Measurements from ENCODE around the gene ZNF268. TPM values are rescaled to one million over a fixed set of nuclear protein-coding genes. Genes with fewer than 3 reads are reported as not detected.

The ZNF268 gene
- total RNA-seq, 1 donor: 22.9 TPM

DNA sequence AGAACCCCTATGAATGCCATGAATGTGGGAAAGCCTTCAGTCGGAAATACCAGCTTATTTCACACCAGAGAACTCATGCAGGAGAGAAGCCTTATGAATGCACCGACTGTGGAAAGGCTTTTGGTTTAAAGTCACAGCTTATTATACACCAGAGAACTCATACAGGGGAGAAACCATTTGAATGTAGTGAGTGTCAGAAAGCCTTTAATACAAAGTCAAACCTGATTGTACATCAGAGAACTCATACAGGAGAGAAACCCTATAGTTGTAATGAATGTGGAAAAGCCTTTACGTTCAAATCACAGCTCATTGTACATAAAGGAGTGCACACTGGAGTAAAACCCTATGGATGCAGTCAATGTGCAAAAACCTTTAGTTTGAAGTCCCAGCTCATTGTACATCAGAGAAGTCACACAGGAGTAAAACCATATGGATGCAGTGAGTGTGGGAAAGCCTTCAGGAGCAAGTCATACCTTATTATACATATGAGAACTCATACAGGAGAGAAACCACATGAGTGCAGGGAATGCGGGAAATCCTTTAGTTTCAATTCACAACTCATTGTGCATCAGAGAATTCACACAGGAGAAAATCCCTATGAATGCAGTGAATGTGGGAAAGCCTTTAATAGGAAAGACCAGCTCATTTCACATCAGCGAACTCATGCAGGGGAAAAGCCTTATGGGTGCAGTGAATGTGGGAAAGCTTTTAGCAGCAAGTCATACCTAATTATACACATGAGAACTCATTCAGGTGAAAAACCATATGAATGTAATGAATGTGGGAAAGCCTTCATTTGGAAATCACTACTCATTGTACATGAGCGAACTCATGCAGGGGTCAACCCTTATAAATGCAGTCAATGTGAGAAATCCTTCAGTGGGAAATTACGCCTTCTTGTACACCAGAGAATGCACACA is 22.3 kb downstream of the ZNF268 start:
- TF ChIP-seq, protein P1, sequence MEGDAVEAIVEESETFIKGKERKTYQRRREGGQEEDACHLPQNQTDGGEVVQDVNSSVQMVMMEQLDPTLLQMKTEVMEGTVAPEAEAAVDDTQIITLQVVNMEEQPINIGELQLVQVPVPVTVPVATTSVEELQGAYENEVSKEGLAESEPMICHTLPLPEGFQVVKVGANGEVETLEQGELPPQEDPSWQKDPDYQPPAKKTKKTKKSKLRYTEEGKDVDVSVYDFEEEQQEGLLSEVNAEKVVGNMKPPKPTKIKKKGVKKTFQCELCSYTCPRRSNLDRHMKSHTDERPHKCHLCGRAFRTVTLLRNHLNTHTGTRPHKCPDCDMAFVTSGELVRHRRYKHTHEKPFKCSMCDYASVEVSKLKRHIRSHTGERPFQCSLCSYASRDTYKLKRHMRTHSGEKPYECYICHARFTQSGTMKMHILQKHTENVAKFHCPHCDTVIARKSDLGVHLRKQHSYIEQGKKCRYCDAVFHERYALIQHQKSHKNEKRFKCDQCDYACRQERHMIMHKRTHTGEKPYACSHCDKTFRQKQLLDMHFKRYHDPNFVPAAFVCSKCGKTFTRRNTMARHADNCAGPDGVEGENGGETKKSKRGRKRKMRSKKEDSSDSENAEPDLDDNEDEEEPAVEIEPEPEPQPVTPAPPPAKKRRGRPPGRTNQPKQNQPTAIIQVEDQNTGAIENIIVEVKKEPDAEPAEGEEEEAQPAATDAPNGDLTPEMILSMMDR (IDR thresholded peaks at IDR 0.05; ENCODE audit: insufficient read depth, low read length): no peak
- H3K4me3 ChIP-seq (ENCODE audit: low read depth, low read length): no peak overlapping the region
- no peak for DNase-seq (ENCODE audit: low read depth)

GRCh38 chr12:133204264-133204603 is 22.9 kb downstream of the ZNF268 start:
- DNase-seq (ENCODE audit: low read depth): no peak
- H3K4me3 ChIP-seq (ENCODE audit: low read depth, low read length): no peak overlapping the region
- TF ChIP-seq, protein P1 (IDR thresholded peaks at IDR 0.05; ENCODE audit: insufficient read depth, low read length): no peak

DNA sequence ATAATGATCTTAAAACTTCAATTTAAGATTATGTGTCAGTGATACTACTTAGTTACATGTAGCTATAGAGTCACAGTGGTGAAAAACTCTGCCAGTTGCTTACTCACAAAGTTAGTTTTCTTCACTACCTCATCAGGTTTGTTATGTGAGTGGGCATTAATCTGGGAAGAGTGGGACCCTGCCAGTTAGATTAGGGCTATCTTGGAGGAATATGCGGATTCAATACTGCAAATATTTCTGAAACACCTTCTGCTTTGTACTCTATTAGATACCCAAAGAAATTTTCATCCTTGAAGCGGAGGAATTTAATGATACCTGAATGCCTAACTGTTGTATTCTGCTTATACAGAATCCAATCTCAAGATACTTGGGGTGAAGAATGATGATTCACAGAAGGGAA is 25.1 kb downstream of the ZNF268 start:
- DNase-seq (ENCODE audit: low read depth): no peak
- TF ChIP-seq, protein P1 (IDR thresholded peaks at IDR 0.05; ENCODE audit: insufficient read depth, low read length): no peak

GRCh38 chr12:133215724-133216123 is 34.4 kb downstream of the ZNF268 start:
- no peak for DNase-seq (ENCODE audit: low read depth)
- H3K4me3 ChIP-seq (ENCODE audit: low read depth, low read length): no peak overlapping the region
- TF ChIP-seq, protein P1 (IDR thresholded peaks at IDR 0.05; ENCODE audit: insufficient read depth, low read length): no peak

More for the DNA sequence above, 25.1 kb downstream of the ZNF268 start:
- H3K4me3 ChIP-seq (ENCODE audit: low read depth, low read length): no peak overlapping the region

DNA sequence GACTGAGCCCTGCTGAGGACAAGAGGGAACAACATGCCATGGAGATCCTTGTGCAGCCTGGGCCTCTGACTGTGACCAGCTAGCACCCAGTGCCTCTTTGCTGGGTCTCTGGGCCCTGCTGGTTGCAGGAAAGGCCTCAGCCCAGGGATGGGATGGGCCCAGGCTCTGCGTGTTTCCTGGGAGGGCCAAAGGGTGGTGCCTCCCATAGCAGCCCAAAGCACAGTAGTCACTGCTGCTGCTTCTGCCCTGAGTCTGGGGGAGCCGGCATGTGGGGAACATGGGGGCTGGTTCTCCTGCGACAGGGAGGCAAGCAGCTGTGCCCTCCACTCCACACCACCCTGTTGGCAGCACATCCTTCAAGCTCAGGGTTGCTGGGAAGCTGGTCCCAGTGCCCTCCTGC is 35.9 kb downstream of the ZNF268 start:
- no peak overlapping the region for H3K4me3 ChIP-seq (ENCODE audit: low read depth, low read length)
- no peak for DNase-seq (ENCODE audit: low read depth)
- TF ChIP-seq, protein P1 (IDR thresholded peaks at IDR 0.05; ENCODE audit: insufficient read depth, low read length): no peak

DNA sequence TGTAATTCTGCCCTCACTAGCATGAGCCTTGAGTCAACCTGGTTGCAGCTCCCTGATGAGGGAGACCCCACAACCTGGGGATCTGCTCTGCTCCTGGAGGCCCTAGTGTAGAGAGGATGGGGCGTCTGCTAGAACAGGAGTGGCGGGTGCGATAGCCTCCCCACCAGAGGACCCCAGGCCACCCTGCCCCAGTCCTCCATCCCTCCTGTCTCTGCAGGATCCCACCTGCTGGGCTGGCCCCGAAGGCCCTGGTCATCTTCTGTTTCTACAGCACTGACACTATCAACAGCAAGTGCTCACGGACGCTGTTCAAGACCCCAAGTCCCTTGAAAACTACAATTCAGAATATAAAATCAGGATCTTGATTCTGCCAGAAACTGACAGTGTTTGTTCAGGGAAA is 39.2 kb downstream of the ZNF268 start:
- TF ChIP-seq, protein P1 (IDR thresholded peaks at IDR 0.05; ENCODE audit: insufficient read depth, low read length): no peak
- no peak overlapping the region for H3K4me3 ChIP-seq (ENCODE audit: low read depth, low read length)
- no peak for DNase-seq (ENCODE audit: low read depth)

Measured in fibroblast of the aortic adventitia (primary cell).